PC-3 (cell line): ENCODE results near the gene SUGCT.

Experiments
- CTCF ChIP-seq: fragments of 300-600 bp; sonication (generic); conservative IDR thresholded peaks from 2 replicates; pipeline ENCODE4 v1.5.1; 2017; ENCODE audit warnings: antibody characterized with exemption, low read depth, mild to moderate bottlenecking, low read length
- EZH2 ChIP-seq: fragments of 300-600 bp; sonication (generic); IDR thresholded peaks from one replicate; pipeline ENCODE4 v1.6.1; 2017; ENCODE audit warnings: antibody characterized with exemption, mild to moderate bottlenecking, low read length; ENCODE audit not compliant: unreplicated experiment

GRCh38 chr7:40888499-40888898, 753.7 kb downstream of the SUGCT start:
- TF ChIP-seq CTCF (no peak), EZH2 (no peak)
